Hepatocyte (in vitro differentiated cells): ENCODE data around the gene ZNF283. TPM values are rescaled to one million over a fixed set of nuclear protein-coding genes. Genes with fewer than 3 reads are reported as not detected.
"Not testable (repeated sequence)": the region's sequence is repeated elsewhere in the genome, so short reads cannot be mapped to it uniquely, and the experiment has no call there.

ENCODE experiments used
- DNase-seq: peaks from one replicate; pipeline ENCODE4 v3.0.0-alpha.2; 2016; ENCODE audit warnings: low spot score
- H2AFZ ChIP-seq: fragments of 200-600 bp; sonication (generic); 2 replicates; pipeline ENCODE4 v1.6.0; 2016; ENCODE audit warnings: antibody characterized with exemption, mild to moderate bottlenecking
- H3K27ac ChIP-seq: fragments of 200-600 bp; sonication (generic); 2 replicates; pipeline ENCODE4 v1.5.1; 2016; ENCODE audit warnings: mild to moderate bottlenecking
- H3K27me3 ChIP-seq: fragments of 200-600 bp; sonication (generic); 2 replicates; pipeline ENCODE4 v1.6.1; 2016
- H3K36me3 ChIP-seq: fragments of 200-600 bp; sonication (generic); replicated peaks from 2 replicates; pipeline ENCODE4 v1.5.1; 2016; ENCODE audit warnings: low read depth; ENCODE audit not compliant: insufficient read depth
- H3K4me1 ChIP-seq: fragments of 200-600 bp; sonication (generic); 2 replicates; pipeline ENCODE4 v1.5.1; 2016; ENCODE audit warnings: mild to moderate bottlenecking, moderate library complexity; ENCODE audit not compliant: insufficient read depth
- H3K4me2 ChIP-seq: fragments of 200-600 bp; sonication (generic); 2 replicates; pipeline ENCODE4 v1.6.0; 2016
- H3K4me3 ChIP-seq: fragments of 200-600 bp; sonication (generic); 2 replicates; pipeline ENCODE4 v1.5.1; 2016; ENCODE audit warnings: mild to moderate bottlenecking
- H3K79me2 ChIP-seq: fragments of 200-600 bp; sonication (generic); 2 replicates; pipeline ENCODE4 v1.6.0; 2017; ENCODE audit warnings: mild to moderate bottlenecking
- H3K9me2 ChIP-seq: fragments of 200-600 bp; sonication (generic); replicated peaks from 2 replicates; pipeline ENCODE4 v1.6.0; 2017; ENCODE audit warnings: mild to moderate bottlenecking; ENCODE audit not compliant: insufficient read depth
- H3K9me3 ChIP-seq: fragments of 200-600 bp; sonication (generic); 2 replicates; pipeline ENCODE4 v1.5.1; 2016; ENCODE audit warnings: low read depth, mild to moderate bottlenecking
- H4K20me1 ChIP-seq: fragments of 200-600 bp; sonication (generic); 2 replicates; pipeline ENCODE4 v1.6.0; 2016; ENCODE audit warnings: mild to moderate bottlenecking; ENCODE audit not compliant: insufficient read depth, poor library complexity, severe bottlenecking
- EZH2 ChIP-seq: fragments of 200-600 bp; sonication (generic); IDR thresholded peaks from 2 replicates; pipeline ENCODE4 v1.6.1; 2016; ENCODE audit warnings: antibody characterized with exemption, mild to moderate bottlenecking, borderline replicate concordance
- EZH2phosphoT487 ChIP-seq: fragments of 200-600 bp; sonication (generic); IDR thresholded peaks from one replicate; pipeline ENCODE4 v1.6.1; 2018; ENCODE audit warnings: antibody characterized with exemption, mild to moderate bottlenecking, low read depth, moderate library complexity; ENCODE audit not compliant: unreplicated experiment, severe bottlenecking
- WGBS: methylation state at CpG from one replicate; pipeline ENCODE4 v1.1.6; 2016; ENCODE audit warnings: low lambda C conversion rate; ENCODE audit errors: missing lambda C conversion rate; 5-methylcytosine and 5-hydroxymethylcytosine counted together
- polyA plus RNA-seq: library from polyadenylated mRNA; unstranded; fragments of >200 nt; fragmentation: Nextera tagmentation; extraction: Ambion mirVana; gene quantifications from 2 replicates; pipeline ENCODE4 v1.2.1, GENCODE V29; 2016
- total RNA-seq: library from RNA; depleted of rRNA; stranded (reverse); fragments of >200 nt; gene quantifications from 2 replicates; pipeline ENCODE4 v1.2.3, GENCODE V29; 2014
- TF ChIP-seq, protein P1 (sequence below): fragments of 200-600 bp; sonication (generic); IDR thresholded peaks from 2 replicates; pipeline ENCODE4 v1.5.1; 2016; ENCODE audit warnings: antibody characterized with exemption, mild to moderate bottlenecking; ENCODE audit not compliant: poor library complexity

Gene ZNF283
- total and polyA plus RNA-seq, 2 experiments from 2014 or later: 1.8 to 10.7 TPM

DNA sequence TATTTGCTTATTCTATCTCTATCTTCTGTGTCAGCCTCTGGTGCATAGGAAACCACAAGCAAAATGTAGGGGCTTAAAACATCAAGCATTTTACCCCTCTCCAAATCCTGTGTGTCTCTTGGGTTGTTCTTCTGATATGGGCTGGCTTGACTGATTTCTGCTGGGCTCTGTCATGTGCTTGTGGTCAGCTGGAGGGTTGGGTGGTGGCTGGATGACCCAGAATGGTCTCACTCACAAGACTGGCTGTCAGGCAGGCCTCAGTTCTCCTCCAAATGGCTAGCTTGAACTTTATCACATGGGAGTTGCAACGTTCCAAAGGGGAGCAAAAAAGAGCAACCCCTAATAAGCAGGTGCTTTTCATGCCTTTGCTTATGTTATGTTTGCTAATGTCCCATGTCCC, 15.3 kb upstream of the ZNF283 start:
- Histone ChIP-seq H3K79me2 (no peaks in the 10 kb centered on the region), H3K4me2 (no peak overlapping the region), H3K4me3 (no peak overlapping the region), H4K20me1 (no peaks in the 10 kb centered on the region), H3K36me3 (no peaks in the 10 kb centered on the region), H2AFZ (no peak overlapping the region), H3K4me1 (no peaks in the 10 kb centered on the region), H3K27ac (no peak overlapping the region), H3K9me2 (no peaks in the 10 kb centered on the region), H3K27me3 (no peaks in the 10 kb centered on the region), H3K9me3 (no peaks in the 10 kb centered on the region)
- TF ChIP-seq EZH2 (no peak), EZH2phosphoT487 (no peak)
- TF ChIP-seq, protein P1, sequence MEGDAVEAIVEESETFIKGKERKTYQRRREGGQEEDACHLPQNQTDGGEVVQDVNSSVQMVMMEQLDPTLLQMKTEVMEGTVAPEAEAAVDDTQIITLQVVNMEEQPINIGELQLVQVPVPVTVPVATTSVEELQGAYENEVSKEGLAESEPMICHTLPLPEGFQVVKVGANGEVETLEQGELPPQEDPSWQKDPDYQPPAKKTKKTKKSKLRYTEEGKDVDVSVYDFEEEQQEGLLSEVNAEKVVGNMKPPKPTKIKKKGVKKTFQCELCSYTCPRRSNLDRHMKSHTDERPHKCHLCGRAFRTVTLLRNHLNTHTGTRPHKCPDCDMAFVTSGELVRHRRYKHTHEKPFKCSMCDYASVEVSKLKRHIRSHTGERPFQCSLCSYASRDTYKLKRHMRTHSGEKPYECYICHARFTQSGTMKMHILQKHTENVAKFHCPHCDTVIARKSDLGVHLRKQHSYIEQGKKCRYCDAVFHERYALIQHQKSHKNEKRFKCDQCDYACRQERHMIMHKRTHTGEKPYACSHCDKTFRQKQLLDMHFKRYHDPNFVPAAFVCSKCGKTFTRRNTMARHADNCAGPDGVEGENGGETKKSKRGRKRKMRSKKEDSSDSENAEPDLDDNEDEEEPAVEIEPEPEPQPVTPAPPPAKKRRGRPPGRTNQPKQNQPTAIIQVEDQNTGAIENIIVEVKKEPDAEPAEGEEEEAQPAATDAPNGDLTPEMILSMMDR: no peak
- no peak for DNase-seq
- 41% methylated on average over 1 of the region's 1 CpG for WGBS

DNA sequence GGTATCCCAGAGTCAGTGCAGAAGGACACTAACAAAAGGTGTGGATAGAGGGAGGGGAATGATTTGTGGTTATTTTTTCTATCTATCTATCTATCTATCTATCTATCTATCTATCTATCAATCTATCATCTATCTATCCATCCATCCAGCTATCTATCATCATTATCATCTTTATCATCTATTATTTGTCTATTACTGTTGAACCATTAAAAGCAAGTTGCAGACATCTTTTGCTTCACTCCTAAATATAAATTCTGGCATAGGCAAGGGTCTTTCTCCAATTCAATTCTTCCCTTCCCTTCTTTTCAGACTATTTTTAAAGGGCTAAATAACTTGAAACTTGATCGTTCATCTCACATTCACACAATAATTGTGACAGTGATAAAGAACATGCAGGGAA, 14.9 kb upstream of the ZNF283 start:
- TF ChIP-seq EZH2 (no peak), EZH2phosphoT487 (no peak)
- TF ChIP-seq, protein P1: no peak
- Histone ChIP-seq H4K20me1 (no peaks in the 10 kb centered on the region), H3K79me2 (no peaks in the 10 kb centered on the region), H3K4me3 (no peak overlapping the region), H3K9me2 (no peaks in the 10 kb centered on the region), H3K9me3 (no peaks in the 10 kb centered on the region), H3K27me3 (no peaks in the 10 kb centered on the region), H3K36me3 (no peaks in the 10 kb centered on the region), H3K27ac (no peak overlapping the region), H3K4me1 (no peaks in the 10 kb centered on the region), H3K4me2 (no peak overlapping the region), H2AFZ (no peak overlapping the region)
- 86% methylated on average over 1 of the region's 1 CpG for WGBS
- DNase-seq: no peak

DNA sequence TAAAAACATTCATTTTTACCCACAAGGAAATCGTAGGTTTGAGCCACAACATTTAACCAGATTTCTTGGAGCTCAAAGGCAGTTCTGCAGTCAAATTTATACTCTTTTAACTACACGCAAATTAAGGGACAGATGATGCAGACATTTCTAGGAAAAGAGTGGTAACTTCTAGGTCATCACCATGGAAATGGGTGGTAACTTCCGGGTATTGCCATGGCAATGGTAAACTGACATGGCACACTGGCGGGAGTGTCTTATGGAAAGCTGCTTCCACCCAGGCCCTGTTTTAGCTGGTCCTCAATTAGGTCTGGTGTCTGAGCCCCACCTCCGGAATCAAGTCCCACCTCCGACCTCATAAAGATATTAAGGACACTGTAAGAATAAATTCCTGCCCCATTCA, 14.4 kb upstream of the ZNF283 start:
- Histone ChIP-seq H2AFZ (no peak overlapping the region), H3K36me3 (no peaks in the 10 kb centered on the region), H4K20me1 (no peaks in the 10 kb centered on the region), H3K4me3 (no peak overlapping the region), H3K27me3 (no peaks in the 10 kb centered on the region), H3K4me1 (no peaks in the 10 kb centered on the region), H3K9me2 (no peaks in the 10 kb centered on the region), H3K79me2 (no peaks in the 10 kb centered on the region), H3K9me3 (no peaks in the 10 kb centered on the region), H3K4me2 (no peak overlapping the region), H3K27ac (no peak overlapping the region)
- 81% methylated on average over 6 of the region's 6 CpGs for WGBS
- TF ChIP-seq EZH2 (no peak), EZH2phosphoT487 (no peak)
- TF ChIP-seq, protein P1: no peak
- DNase-seq: no peak

DNA sequence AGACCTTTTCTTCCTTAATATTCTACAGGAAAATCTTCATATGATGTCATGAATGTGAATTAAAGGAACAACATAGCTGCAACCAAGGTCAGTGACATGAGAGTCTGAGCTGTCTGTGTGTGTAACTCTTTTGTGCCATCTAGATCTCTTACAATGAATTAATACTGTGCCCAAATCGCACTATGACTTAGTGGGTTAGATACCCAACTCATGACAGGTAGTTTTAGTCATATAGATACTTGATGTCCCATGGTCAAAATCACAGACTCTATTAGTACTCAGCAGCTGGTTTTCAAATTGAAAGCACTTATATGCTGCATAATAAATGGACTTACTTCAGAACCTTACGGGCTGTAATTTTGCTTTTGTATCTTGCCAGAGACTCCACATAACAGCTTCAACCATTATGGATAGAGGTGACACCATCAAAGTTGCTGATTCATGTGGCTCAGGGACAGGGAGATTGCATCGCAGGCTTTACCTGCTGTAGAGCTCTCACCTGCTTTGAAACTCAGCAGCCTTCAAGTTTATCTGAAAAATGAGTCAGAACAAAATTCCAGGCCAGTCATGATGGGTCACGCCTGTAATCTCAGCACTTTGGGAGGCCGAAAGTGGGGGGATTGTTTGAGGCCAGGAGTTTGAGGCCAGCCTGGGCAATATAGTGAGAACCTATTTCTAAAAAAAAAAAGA, 12.3 kb upstream of the ZNF283 start:
- Histone ChIP-seq H3K4me2 (no peak overlapping the region), H3K79me2 (no peaks in the 10 kb centered on the region), H3K9me2 (no peaks in the 10 kb centered on the region), H2AFZ (no peak overlapping the region), H3K27ac (no peak overlapping the region), H3K4me1 (no peaks in the 10 kb centered on the region), H3K9me3 (no peaks in the 10 kb centered on the region), H3K4me3 (no peak overlapping the region), H4K20me1 (no peaks in the 10 kb centered on the region), H3K36me3 (no peaks in the 10 kb centered on the region), H3K27me3 (no peaks in the 10 kb centered on the region)
- WGBS: 80% methylated on average over 5 of the region's 5 CpGs
- no peak for TF ChIP-seq EZH2
- TF ChIP-seq, protein P1: no peak
- no peak for TF ChIP-seq EZH2phosphoT487
- no peak for DNase-seq

DNA sequence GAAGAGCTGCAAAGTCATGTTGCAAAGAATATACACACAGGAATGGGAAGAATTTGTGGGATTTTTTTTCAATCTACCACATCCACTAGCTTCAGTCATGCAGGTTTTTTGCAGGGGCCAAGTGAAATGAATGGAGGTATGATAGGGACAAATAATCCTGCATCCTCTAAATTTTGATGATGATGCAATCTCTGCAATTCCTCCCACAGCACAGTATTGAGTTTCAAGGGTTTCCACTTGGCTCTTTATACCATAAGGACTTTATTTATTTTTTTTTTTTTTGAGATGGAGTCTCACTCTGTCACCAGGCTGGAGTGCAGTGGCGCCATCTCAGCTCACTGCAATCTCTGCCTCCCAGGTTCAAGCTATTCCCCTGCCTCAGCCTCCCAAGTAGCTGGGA, 9.7 kb upstream of the ZNF283 start:
- H3K79me2 ChIP-seq, H4K20me1 ChIP-seq, H3K36me3 ChIP-seq, H3K9me2 ChIP-seq, DNase-seq, H3K4me3 ChIP-seq, H3K27ac ChIP-seq, H3K4me2 ChIP-seq, H3K27me3 ChIP-seq, H3K4me1 ChIP-seq, H3K9me3 ChIP-seq, H2AFZ ChIP-seq: not testable (repeated sequence)
- WGBS: 76% methylated on average over 1 of the region's 1 CpG
